Measurements from ENCODE around the gene DNAJB6.

Gene DNAJB6

DNA sequence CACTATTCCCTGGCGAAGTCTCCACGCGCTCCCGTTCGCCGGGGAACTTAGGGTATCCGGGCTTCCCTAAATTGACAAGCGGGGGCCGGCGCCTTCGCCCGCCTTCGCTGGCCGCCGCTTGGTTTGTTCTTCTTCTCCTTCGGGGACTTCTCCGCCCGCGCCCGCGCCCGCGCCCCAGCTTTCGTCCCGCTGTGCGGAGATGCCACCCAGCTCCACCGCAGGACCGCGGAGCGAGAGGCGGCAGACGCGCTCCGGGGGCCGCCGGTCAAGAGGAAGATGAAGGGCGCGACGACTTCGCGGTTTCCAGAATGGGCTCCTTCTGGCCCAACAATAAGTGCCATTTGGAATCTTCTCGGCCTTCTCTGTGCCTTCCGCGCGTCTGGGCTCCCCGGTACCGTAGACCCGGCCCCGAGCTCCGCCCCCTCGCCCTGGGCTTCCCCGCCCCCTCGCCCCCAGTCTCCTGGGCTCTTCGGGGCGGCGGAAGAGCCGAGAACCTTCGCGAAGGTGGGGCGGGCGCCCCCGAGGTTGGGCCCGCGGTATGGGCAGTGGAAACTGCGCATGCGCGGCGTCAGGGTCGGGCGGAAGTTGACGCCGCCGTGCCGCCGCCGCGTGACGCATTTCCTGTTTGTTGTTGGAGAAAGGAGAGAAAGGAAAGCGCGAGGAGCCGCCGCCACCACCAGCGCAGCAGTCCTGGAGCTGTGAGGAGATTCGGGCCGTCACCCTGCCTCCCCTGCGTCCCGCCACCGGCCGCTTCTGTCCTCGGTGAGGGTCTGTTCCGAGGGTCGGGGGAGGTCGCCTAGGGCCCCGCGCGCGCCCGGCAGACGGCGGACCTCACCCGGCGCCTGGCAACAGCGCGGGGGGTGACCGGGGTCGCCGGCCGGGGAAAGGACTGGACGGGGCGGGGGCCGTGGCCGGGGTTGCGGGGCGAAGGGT is at the start of gene DNAJB6:
Gene DNAJB6, plus strand, starts transcription at position 622 of the 933 bp plus-strand sequence. CDS start 21,569 bp downstream, outside the sequence.
- peak within 1 kb of the TSS; percentile 75 for H3K27ac ChIP-seq
- no peak for TF ChIP-seq ZFX (IDR thresholded peaks at IDR 0.05; ENCODE audit: borderline replicate concordance)
- TF ChIP-seq, protein P1, sequence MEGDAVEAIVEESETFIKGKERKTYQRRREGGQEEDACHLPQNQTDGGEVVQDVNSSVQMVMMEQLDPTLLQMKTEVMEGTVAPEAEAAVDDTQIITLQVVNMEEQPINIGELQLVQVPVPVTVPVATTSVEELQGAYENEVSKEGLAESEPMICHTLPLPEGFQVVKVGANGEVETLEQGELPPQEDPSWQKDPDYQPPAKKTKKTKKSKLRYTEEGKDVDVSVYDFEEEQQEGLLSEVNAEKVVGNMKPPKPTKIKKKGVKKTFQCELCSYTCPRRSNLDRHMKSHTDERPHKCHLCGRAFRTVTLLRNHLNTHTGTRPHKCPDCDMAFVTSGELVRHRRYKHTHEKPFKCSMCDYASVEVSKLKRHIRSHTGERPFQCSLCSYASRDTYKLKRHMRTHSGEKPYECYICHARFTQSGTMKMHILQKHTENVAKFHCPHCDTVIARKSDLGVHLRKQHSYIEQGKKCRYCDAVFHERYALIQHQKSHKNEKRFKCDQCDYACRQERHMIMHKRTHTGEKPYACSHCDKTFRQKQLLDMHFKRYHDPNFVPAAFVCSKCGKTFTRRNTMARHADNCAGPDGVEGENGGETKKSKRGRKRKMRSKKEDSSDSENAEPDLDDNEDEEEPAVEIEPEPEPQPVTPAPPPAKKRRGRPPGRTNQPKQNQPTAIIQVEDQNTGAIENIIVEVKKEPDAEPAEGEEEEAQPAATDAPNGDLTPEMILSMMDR (IDR thresholded peaks at IDR 0.05) = no peak

DNA sequence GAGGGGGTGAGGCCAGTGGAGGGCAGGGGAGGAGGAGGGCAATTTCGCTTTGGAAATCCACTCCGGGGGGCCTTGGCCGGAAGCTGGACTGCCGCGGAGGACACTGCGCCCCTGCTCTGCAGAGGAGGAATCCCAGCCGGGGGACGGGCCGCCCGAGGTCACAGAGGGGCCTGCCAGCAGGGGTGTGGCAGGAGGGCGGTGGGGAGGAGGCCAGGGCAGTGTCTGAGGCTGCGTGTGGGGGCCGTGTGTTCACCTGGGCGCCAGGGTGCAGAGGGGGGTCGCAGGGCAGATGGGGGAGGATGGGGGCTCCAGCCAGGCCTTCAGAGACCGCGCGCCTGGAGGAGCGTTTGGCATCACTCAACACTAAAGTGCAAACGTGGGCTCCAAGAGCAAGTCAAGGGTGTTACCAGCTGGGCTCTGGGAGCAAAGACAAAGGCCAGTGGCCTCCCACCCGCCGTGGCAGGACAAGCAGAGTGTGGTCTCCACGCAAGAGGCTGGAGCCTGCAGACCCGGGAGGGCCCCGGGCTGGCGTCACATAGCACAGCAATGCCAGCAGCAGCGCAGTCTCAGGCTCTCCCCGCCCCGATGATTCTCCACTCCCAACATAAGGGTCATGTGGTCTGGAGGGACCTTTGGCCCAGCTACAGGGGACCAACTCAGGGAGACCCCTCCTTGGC is 45.3 kb upstream of the DNAJB6 start:
- no peak overlapping the region for H3K27ac ChIP-seq
- TF ChIP-seq, protein P1 (IDR thresholded peaks at IDR 0.05) = no peak
- TF ChIP-seq ZFX (IDR thresholded peaks at IDR 0.05; ENCODE audit: borderline replicate concordance) = no peak

DNA sequence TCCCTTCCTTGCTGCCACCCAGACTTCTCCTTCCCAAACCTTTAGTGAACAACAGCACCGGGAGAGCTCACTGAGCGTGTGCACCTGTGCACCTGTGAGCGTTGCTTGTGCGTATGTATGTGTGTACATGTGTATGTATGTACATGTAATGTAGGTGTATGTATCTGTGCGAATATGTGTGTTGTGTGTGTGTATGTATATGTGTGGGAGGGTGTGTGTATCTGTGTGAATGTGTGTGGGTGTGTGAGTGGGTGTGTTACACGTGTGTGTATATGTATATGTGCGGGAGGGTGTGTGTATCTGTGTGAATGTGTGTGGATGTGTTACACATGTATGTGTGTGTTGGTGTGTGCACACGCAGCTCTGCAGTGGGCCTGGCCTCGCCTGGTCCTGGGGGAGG is 44.5 kb upstream of the DNAJB6 start:
- H3K27ac ChIP-seq = no peak overlapping the region
- no peak for TF ChIP-seq ZFX (IDR thresholded peaks at IDR 0.05; ENCODE audit: borderline replicate concordance)
- TF ChIP-seq, protein P1 (IDR thresholded peaks at IDR 0.05) = no peak

GRCh38 chr7:157292770-157293412 is 43.9 kb upstream of the DNAJB6 start:
- no peak overlapping the region for H3K27ac ChIP-seq
- TF ChIP-seq ZFX (IDR thresholded peaks at IDR 0.05; ENCODE audit: borderline replicate concordance) = no peak
- TF ChIP-seq, protein P1 (IDR thresholded peaks at IDR 0.05) = no peak

- no peak overlapping the region for H3K27ac ChIP-seq
- TF ChIP-seq ZFX (IDR thresholded peaks at IDR 0.05; ENCODE audit: borderline replicate concordance) = no peak
- TF ChIP-seq, protein P1 (IDR thresholded peaks at IDR 0.05) = no peak
Observed at GRCh38 chr7:157293413-157293788, 43.4 kb upstream of the DNAJB6 start.

- TF ChIP-seq, protein P1 (IDR thresholded peaks at IDR 0.05) = no peak
- no peak for TF ChIP-seq ZFX (IDR thresholded peaks at IDR 0.05; ENCODE audit: borderline replicate concordance)
- no peak overlapping the region for H3K27ac ChIP-seq
Observed at GRCh38 chr7:157294773-157295172, 42.0 kb upstream of the DNAJB6 start.

Measured in 22Rv1 (cell line).